ENCODE results near the gene UMODL1.

DNA sequence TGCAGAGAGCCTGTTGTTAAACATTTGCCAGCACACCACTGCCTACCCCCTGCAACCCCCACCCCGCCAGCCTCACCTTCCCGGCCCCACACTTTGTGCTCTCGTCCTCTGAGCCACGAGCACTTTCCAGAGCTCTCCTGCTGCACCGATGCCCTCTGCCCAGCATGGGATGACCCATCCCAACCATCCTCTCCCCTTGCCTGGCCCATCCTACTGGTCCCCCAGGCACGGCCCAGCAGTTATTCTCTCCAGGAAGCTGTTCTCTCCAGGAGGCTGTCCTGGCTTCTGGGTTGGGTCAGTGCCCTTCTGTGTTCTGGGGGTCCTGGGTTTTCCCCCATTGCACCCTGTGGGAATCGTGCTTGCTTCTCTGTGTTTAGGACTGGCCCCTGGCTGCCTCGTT is 87.7 kb downstream of the UMODL1 start:
- TF ChIP-seq SP1 (IDR thresholded peaks at IDR 0.05; ENCODE audit: low read depth, low read length) (no peak), PML (IDR thresholded peaks at IDR 0.05; ENCODE audit: low read length) (no peak), POLR2AphosphoS5 (IDR thresholded peaks at IDR 0.05; ENCODE audit: low read length) (no peak), ELK1 (IDR thresholded peaks at IDR 0.05; ENCODE audit: low read depth, low read length) (no peak)
- TF ChIP-seq, protein P1, sequence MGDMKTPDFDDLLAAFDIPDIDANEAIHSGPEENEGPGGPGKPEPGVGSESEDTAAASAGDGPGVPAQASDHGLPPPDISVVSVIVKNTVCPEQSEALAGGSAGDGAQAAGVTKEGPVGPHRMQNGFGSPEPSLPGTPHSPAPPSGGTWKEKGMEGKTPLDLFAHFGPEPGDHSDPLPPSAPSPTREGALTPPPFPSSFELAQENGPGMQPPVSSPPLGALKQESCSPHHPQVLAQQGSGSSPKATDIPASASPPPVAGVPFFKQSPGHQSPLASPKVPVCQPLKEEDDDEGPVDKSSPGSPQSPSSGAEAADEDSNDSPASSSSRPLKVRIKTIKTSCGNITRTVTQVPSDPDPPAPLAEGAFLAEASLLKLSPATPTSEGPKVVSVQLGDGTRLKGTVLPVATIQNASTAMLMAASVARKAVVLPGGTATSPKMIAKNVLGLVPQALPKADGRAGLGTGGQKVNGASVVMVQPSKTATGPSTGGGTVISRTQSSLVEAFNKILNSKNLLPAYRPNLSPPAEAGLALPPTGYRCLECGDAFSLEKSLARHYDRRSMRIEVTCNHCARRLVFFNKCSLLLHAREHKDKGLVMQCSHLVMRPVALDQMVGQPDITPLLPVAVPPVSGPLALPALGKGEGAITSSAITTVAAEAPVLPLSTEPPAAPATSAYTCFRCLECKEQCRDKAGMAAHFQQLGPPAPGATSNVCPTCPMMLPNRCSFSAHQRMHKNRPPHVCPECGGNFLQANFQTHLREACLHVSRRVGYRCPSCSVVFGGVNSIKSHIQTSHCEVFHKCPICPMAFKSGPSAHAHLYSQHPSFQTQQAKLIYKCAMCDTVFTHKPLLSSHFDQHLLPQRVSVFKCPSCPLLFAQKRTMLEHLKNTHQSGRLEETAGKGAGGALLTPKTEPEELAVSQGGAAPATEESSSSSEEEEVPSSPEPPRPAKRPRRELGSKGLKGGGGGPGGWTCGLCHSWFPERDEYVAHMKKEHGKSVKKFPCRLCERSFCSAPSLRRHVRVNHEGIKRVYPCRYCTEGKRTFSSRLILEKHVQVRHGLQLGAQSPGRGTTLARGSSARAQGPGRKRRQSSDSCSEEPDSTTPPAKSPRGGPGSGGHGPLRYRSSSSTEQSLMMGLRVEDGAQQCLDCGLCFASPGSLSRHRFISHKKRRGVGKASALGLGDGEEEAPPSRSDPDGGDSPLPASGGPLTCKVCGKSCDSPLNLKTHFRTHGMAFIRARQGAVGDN (IDR thresholded peaks at IDR 0.05), result no peak

Measured in GM12878 (cell line).